HG02588 (cell line): ENCODE results near the gene PLEKHM1.
"Not testable (repeated sequence)": the region's sequence is repeated elsewhere in the genome, so short reads cannot be mapped to it uniquely, and the experiment has no call there.

ENCODE experiments used
- ATAC-seq: cut with Tn5 transposase; IDR thresholded peaks from one replicate; pipeline ENCODE4 v1.9.1; 2021; ENCODE audit warnings: mild to moderate bottlenecking, moderate library complexity; ENCODE audit not compliant: unreplicated experiment

Gene PLEKHM1

DNA sequence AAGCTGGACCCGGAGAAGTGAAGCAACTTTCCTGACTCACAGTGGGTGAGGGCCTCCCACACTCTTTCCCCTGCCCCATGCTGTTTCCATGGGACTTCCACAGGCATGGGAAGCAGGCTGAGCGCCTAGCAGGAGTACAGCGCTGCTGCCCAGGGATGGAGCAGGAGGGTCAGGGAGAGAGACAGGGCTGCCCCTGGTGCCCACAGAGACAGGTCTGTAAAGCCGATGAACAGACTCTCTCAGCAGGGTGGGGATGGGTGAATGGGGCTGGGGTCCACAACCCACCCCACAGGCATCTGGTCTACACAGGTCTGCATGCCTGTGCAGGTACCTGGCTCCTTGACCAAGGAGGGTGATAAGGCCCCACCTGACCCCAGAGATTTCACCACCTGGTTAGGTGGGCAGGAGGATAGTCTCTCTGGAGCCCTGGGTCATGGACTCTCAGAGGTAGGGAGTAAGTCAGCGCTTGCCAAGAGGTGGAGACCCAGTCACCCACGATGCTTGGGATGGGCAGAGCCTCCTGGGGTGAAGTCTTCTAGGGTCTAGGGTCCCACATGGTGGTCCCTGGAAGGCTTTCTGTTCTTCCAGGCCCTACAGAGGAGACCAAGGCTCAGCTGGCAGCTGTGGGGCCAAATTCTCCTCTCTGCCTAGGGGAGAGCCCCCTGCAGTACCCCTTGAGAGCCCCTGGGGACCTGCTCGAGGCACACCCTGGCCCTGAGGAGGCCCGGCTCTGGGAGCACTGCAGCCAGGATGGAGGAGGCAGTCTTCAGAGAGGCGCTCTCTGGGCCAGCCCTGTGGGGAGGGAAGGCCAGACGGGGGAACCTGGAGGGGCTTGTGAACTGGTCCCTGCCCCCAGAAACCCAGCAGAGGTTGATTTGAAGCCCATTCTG, 46.9 kb downstream of the PLEKHM1 start:
- not testable (repeated sequence) for ATAC-seq

DNA sequence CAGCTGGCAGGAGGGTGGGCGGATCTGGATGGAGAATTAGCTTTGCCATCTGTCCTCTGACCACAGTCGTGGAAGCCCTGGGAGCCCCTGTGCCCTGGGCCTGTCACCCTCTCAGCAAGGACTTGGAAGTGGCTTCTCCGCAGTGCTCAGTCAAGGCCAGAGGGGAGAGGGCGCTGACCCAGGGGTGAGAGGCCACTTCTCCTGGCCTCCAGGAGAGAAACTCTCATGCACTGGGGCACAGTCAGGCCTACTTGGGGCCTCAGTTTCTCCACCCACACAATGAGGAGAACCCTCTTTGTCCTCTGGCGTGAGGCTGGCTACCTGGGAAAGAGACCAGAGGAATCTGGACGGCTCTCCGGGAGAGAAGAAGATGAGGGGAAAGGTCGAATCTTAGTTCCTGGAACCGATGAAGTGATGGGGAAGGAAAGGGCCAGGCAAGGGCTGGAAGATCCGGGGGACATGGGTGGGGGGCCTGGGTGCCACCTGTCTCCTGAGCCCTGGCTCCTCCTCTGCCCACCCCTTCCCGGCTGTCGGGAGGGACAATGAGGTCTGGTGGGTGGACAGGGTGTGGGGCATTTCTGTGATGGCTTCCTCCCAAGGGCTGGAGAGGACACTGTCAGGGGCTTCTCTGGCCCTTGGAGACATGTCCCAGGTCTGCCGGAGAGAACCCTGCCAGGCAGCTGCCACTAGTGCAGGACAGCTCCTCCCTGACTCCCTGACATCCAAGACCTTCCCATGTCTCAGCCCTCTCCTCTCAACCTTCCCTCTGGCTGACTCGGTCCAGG, 48.8 kb downstream of the PLEKHM1 start:
- ATAC-seq = no peak

DNA sequence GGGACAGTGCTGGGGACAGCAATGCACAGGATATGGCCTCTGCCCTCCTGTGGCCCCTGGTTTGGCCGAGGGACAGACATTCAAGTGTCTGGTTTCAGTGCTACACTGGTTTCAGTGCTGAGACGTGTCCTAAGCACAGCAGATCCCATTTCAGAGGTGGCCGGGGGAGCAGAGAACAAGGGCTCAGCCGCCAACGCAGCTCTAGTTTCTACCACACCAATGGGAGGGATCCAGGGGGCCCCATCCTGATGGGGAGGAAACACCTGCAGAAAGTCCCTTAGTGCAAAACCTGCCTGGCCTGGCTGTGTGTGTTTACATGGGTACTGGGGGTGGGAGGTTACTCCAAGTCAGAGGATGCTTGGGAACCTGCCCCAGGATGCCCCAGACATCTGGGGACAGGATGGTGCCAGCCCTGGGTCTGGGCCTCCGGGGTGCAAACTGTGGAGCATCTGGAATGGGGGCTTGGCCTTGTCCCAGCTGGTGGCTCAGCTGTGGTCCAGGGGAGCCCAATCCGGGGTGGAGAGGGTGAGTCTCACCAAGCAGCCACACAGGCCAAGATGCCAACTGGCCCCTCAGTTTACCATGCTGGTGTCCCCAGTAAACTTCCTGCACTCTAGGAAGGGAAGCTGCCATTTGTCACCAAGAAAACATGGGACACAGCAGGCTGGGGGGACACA, 49.5 kb downstream of the PLEKHM1 start:
- peak; percentile 57 for ATAC-seq

DNA sequence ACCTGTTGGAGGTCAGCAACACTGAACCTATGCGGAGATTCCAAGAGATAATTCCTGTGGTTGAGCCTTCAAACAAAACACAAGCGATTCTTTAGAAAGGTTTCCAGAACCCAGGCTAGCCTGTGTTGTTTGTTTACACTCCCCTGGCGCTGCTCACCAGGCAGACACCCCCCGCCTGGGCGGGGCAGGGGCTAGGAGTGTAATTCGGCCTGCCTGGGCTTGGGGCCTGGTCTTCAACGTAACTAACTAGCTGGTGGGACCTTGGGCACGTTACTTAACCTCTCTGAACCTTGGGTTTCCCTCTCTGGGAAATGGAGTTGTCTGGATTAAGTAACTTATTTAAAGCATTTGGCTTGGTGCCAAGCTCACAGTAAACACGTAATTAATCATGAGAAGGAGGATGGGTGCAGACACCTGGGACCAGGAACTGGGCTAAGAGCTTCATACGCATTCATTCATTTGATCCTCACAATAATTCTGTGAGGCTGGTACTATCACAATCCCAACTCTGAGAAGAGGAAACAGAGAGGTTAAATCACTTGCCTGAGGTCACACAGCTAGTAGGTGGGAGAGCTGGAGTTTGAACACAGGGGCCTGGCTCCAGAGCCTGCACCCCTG, 50.3 kb downstream of the PLEKHM1 start:
- no peak for ATAC-seq

DNA sequence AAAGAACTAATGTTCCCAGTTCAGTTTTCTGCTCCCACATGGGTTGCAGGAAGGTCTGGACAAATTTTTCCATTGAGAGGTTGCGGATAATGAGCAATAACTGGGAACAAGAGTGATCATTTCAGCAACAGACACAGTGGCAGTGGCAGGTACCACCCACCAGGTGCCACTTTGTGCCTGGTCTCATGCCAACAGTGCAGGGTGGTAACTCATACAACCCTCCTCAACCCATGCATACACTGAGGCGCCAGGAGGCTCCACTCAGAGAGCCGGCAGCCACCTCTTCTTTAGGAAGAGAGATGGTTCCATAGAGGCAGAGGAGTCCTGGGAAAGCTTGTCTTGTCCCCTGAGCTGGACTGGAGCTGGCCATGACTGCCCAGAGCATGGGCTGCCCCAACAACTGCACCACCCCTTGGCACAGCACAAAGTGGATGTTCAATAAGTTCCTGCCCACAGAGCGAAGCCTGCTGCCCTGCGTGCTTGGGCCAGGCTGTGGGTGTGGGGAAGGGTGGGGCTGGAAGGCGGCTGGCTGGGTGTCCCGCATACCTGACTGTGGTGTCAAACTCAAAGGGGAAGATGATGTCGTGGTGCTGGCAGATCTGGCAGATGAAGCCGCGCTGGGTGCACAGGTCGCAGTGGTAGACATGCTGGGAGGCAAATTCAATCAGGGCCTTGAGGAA, 51.5 kb downstream of the PLEKHM1 start:
- no peak for ATAC-seq

DNA sequence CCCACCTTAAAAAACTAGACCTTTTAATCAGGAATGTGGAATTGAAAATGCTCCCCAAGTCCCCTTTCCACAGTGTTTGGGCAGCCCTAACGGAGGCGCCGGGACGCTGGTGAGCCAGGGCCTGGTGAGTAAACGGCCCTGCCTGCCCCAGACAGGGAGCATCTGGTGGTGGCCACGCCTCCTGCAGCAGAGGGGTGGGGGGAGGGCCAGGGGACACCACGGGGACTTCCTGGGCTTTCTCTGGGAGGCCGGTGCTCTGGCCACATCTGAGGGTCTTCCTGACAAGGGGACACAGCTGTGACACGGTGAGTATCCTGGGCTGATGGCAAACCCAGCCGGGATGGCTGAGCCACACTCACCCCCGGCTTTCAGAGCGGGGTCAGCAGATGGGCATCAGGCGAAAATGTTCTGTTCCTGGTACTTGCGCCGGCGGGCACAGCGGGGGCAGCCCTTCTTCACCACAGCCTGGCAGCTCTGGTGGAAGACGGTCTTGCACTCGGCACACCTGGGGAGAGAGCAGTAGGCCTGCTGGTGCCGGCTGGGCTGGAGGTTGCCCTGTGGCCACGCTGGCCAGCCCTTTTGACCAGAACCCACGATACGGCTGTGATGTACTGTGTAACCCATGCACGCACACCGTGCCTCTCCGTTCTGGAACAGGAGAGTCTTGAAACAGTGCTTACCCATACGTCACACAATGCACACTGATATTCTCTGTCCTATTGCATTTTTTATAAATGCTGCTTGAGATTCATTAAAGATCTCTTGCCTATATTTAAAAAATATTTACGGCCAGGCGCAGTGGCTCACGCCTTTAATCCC, 52.8 kb downstream of the PLEKHM1 start:
- no peak for ATAC-seq

- no peak for ATAC-seq
These were observed 53.7 kb downstream of the PLEKHM1 start for GRCh38 chr17:45436625-45437464.

DNA sequence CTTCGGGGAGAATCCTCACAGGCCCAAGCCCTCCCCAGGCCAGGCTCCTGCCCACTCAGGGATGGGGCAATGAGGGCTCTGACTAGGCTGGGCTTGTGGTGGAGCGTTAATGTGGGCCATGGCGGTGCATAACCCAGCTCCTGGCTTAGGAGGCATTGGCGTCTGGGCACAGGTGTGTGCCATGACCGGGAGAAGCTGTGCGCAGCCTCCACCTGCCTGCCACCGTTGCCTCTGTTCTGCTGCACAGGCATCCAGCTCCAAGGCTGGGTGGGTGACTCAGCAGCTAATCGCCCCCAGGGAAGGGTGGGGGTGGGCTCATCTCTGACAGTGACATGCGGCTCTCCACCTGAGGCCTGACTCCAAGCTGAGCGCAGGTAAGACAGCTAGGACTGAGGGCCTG, 54.4 kb downstream of the PLEKHM1 start:
- ATAC-seq = no peak

GRCh38 chr17:45435481-45435880, 55.0 kb downstream of the PLEKHM1 start:
- no peak for ATAC-seq

GRCh38 chr17:45433159-45433535, 57.4 kb downstream of the PLEKHM1 start:
- no peak for ATAC-seq

DNA sequence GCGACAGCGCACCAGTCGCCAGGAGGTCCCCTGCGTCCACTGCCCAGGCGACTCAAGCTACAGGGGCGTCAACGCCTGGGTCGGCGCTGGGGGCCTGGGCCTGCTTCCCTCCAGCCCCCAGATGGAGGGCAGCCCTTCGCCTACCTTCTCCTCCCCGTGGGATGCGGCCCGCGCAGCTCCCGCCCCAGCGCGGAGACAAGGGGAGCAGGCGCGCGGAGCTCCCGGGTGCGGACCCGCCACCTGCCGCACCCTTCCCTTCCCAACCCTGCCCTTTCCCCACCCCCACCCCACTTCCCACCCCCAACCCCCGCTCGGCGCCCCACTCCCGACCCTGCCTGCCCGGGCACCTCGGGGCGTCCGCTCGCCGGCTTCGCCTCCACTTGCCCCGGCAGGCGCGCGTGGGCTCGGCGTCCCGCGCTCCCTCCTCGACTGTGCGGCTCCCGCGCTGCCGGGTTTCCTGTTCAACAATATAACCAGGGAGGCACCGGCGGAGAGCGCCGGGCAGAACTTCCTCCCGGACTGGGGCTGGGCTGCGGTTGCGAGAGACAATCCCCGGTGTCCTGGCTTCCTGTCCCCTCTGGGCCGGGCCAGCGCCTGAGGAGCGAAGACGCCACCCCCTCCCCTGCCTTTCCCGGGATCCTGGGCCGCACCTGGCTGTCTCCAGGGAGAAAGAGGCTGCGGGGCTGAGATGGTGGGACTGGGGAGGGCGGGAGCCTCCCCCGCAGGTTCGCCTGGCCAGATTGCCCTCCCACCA, 57.9 kb downstream of the PLEKHM1 start, which contains the start of gene ARHGAP27:
Gene ARHGAP27, minus strand, starts transcription at position 466 of the 754 bp plus-strand sequence. CDS start 2,591 bp downstream, outside the sequence.
- ATAC-seq = no peak

DNA sequence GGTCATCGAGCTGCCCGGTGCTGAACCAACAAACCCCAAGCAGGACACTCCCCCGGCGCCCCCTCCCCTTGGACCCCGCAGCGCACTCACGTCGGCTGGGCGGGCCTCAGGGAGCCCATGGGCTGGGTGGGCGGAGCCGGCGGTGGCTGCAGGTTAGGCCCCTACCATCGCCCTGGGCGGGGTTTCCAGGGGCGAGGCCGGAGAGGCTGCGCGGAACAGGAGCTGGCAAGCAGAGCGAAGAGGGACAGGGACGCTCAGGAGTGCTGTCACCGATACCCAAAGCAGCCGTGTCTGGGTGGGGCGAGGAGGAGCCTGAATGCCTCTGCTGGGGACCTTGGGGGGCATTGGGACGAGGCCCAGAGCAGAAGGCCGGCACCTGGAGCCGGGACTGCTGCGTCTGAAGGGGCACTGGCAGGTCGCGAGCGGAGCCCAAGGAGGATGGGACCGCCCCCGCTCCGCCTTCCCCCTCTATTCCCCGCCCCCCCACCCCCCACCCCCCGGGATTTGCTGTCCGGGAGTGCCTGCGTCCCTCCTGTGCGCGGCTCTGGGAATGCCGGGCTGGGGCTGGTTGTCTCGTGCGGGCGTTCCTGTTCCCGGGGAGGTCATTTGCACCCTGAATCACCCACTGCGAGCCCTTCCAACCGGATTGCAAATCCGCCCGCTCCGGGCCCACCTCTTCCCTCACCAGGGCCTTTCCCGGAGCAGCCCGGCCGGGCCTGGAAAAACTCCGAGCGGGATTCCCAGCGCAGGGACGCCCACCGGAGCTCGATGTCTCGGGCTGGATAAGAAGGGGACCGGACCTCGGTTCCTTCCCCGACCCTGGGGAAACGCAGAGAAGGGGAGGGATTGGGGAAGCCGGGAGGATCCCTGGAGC, 58.8 kb downstream of the PLEKHM1 start:
- ATAC-seq = no peak

- ATAC-seq = no peak
These were observed 59.6 kb downstream of the PLEKHM1 start for GRCh38 chr17:45430738-45431530.

DNA sequence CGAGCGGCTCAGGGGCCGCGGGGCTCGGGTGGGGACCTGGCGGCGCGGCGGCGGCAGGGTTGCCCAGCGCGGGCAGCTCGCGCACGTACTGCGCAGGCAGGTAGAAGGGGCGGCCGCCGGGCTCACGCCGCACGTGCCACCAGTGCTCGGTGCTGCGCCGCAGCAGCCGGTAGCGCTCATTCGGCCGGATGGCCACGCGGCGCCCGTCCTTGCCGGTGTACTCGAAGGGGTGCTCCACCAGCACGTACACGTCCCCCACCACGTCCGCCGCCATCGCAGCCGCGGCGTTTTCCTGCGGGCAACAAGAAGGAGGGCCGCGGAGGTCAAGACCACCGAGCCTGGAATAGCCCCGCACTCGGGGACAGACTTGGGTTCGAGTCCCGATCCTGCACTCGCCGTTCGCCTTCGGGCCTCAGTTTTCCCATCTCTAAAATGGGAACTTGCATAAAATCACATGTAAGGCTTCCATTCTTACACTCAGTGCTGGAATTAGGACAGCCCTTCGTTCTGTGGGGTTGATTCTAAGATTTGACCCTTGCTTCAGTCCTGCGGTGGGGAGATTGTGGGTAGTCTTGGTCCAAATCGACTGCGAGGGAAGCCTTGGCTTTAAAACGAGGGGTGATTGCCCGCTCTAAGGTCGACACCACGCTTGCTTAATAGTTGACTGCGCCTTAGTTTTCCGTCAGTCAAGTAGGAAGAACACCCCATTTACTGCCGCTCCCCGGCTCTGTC, 60.3 kb downstream of the PLEKHM1 start:
- ATAC-seq = no peak

DNA sequence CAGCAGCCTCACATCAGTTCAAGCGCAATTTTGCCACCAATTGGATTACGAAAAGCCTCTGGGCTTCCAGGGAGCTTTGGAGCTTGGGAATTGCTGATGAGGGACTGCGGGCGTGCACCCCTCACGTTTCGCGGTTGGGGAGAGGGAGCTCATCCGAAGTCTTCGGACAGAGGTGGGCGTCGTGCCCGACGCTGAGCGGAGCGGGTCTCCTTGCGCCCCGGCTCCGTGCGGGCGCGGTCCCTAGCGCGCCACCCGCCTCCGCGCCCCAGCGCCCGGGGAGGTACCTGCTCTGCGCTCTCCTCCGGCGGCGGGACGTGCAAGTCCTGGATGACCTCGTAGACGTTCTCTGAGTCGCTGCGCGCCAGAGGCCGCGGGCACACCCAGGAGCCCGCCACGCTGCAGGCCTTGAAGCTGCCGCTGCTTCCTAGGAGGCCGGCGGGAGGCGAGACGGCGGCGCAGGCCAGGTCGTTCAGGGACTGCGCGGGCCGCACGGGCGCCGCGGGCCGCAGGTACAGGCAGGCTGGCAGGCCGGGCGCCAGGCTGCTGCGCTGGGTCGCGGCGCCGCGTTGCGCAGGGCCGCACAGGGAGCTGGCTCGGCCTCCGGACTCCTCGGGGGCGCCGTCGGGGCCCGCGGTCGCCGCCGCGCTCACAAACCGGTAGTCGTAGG, 61.0 kb downstream of the PLEKHM1 start:
- ATAC-seq = no peak
